GM04503 (cell line): ENCODE measurements around the gene DHRSX.
"Not testable (repeated sequence)": the region's sequence is repeated elsewhere in the genome, so short reads cannot be mapped to it uniquely, and the experiment has no call there.

Experiments
- DNase-seq: peaks from one replicate; pipeline ENCODE4 v3.0.0-alpha.2; 2012; ENCODE audit warnings: low read depth

The DHRSX gene

DNA sequence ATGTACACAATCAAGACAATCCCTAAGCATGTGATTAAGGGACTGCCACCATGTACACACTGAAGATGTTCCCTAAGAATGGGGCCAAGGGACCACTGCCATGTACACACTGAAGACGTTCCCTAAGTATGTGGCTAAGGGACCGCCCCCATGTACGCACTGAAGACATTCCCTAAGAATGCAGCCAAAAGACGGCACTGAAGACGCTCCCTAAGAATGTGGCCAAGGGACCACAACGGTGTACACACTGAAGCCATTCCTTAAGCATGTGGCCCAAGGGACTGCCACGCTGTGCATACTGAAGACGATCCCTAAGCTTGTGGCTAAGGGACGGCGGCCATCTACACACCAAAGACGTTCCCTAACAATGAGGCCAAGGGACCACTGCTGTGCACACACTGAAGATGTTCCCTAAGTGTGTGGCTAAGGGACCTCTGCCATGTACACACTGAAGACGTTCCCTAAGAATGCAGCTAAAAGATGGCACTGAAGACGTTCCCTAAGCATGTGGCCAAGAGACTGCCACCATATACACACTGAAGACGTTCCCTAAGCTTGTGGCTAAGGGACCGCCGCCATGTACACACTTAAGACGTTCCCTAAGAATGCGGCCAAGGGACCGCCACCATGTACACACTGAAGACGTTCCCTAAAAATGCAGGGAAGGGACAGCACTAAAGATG, 26.4 kb downstream of the DHRSX start:
- DNase-seq: no peak

DNA sequence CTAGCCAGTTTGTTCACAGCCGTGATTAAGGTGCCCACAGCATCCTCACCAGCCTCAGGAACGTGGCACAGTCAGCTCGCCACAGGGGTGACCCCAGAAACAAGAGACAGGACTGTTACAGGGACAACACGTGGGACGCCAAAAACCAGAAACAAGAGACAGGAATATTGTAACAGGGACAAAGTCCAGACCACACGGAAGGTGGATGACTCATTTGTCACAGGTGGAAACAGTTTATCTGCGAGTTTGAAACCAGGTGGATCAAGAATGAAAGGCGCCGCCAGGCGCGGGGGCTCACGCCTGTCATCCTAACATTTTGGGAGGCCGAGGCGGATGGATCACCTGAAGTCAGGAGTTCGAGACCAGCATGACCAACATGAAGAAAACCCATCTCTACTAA, 27.7 kb downstream of the DHRSX start:
- not testable (repeated sequence) for DNase-seq

DNA sequence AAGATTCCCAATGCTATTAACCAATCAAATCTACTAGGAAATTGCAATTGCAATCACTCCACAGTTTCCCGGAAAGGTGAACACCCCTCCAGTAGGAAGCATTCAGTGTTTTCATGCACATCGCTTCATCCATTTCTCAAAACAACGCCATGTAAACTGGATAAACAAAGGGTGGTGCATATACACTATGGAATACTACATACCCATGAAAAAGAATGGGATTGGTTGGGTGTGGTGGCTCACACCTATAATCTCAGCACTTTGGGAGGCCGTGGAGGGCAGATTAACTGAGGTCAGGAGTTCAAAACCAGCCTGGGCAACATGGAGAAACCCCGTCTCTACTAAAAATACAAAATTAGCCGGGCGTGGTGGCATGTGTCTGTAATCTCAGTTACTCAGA, 29.1 kb downstream of the DHRSX start:
- DNase-seq: no peak

GRCh38 chrX:2471126-2471525, 29.6 kb downstream of the DHRSX start:
- not testable (repeated sequence) for DNase-seq

DNA sequence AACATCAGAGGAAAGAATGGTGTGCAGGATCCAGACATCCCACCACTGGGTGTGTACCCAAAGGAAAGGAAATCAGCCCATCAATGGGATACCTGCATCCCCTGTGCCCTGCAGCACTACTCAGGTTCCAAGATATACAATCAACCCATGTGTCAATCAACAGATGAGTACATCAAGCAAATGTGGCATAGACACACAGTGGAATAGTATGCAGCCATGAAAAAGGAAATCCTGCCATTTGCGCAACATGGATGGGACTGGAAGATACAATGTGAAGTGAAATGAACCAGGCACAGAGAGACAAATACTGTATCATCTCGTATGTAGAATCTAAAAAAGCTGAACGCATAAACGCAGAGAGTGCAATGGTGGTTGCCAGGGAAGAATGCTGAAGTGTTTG, 30.9 kb downstream of the DHRSX start:
- not testable (repeated sequence) for DNase-seq

DNA sequence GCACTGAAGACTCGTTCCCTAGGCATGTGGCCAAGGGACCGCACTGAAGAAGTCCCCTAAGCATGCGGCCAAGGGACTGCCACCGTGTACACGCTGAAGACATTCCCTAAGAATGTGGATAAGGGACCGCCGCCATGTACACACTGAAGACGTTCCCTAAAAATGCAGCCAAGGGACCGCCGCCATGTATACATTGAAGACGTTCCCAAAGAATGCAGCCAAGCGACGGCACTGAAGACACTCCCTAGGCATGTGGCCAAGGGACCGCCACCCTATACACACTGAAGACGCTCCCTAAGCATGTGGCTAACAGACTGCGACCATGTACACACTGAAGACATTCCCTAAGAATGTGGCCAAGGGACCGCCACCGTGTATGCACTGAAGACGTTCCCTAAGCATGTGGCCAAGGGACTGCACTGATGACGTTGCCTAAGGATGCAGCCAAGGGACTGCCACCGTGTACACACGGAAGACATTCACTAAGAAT, 31.5 kb downstream of the DHRSX start:
- no peak for DNase-seq

GRCh38 chrX:2468261-2469195, 32.2 kb downstream of the DHRSX start:
- DNase-seq: no peak

DNA sequence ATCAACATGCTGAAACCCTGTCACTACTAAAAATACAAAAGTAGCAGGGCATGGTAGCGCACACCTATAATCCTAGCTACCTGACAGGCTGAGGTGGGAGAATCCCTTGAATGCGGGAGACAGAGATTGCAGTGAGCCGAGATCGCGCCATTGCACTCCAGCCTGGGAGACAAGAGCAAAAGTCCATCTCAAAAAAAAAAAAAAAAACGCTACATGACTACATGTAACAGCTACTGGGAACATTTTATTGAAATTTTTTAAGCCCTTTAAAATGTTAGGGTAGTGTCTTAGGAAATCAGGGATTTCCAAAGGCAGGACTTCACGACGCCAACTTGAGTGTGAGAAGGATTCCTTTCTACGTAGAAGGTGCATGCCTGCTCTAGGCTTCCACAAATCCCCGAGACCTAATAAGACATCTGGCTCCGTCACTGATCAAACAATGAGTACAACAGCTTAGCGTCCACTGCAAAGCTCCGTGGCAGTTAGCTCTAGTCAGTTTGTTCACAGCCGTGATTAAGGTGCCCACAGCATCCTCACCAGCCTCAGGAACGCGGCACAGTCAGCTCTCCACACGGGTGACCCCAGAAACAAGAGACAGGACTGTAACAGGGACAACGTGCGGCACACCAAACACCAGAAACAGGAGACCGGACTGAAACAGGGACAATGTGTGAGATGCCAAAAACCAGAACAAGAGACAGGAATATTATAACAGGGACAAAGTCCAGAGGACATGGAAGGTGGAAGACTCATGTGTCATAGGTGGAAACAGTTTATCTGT, 33.7 kb downstream of the DHRSX start:
- no peak for DNase-seq

DNA sequence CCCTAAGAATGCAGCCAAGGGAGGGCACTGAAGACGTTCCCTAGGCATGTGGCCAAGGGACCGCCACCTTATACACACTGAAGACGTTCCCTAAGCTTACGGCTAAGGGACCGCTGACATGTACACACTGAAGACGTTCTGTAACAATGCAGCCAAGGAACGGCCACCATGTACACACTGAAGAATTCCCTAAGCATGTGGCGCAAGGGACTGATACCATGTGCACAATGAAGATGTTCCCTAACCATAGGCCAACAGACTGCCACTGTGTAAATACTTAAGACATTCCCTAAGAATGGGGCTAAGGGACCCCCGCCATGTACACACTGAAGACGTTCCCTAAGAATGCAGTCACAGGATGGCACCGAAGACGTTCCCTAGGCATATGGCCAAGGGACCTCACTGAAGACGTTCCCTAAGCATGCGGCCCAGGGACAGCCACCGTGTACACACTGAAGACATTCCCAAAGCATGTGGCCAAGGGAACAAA, 36.1 kb downstream of the DHRSX start:
- no peak for DNase-seq

- no peak for DNase-seq
These were observed 36.7 kb downstream of the DHRSX start for GRCh38 chrX:2463973-2464676.

DNA sequence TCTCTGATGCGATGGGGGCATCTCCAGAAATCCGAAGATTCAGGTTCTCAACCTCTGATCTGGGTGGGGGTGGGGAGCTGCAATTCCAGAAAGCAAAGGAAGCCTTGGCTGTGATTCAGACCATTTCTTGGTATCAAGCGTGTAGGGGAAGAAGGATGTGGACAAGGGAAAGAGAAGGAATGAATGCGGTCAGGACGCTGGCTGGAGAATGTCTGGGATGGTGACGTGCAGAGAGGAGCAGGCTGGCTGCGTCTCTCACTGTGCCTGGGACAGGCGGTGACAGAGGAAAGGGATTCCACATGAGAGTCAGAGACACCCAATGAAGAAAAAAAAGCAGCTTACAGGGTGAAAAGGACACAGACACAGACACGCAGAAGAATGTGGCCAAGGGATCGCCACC, 37.3 kb downstream of the DHRSX start:
- DNase-seq: not testable (repeated sequence)

GRCh38 chrX:2462780-2463179, 38.0 kb downstream of the DHRSX start:
- DNase-seq: no peak

DNA sequence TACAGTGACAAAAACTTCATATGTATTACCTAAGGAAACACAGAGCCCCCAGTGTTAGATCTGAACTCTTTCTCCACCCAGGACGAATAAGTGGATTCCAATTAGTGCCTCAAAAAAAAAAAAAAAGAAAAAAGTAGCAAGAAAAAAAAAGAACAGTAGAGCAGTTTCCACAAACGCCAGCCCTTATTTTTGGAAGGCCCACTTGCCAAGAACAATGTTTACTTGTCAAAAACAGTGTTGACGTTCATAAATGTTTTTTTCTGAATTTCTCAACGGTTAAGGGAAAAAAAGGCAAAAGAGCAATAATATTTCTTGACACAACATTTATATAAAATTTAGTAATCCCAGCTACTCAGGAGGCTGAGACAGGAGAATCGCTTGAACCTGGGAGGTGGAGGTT, 38.7 kb downstream of the DHRSX start:
- no peak for DNase-seq

DNA sequence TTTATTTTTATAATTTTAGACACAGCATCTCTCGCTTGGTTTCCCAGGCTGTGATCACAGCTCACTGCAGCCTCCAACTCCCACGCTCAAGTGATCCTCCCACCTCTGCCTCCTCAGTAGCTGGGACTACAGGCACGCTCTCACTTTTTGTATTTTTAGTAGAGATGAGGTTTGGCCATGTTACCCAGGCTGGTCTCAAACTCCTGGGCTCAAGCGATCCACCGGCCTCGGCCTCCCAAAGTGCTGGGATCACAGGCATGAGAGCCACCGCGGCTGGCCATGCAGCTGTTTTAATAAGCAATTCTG, 39.1 kb downstream of the DHRSX start:
- no peak for DNase-seq

DNA sequence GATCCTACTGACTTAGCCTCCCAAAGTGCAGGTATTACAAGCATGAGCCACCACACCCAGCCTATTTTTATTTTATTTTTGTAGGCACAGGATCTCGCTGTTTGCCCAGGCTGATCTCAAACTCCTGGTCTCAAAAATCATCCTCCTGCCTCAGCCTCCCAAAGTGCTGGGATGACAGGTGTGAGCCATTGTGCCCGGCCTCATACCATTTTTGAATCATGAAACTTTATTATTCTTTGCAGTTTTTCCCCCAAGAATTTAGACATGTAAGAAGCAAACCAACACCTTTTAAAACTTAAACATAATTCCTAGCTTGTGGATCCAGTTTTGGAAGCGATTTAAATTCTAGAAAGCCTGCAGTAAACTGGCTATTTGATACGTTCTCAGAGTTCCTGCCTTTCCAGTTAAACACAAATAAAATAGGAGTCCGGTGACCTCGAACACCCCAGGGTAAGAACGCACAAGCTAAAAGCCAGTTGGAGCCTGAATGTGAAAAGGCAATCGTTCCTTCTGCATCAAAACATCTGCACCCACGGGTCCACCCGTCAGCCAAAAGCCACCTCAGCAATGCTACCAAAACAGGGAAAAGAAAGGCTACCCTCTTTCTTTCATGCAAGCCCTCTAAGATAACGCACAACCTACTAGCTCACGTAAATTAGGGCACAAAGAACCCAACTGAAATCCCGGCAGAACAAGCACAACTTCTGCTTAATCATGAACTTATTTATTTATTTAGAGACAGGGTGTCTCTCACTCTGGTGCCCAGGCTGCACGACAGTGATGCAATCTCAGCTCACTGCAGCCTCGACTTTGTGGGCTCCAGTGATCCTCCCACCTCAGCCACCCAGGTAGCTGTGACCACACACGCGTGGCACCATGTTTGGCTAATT, 39.7 kb downstream of the DHRSX start:
- DNase-seq: not testable (repeated sequence)

GRCh38 chrX:2460048-2460447, 40.7 kb downstream of the DHRSX start:
- DNase-seq: not testable (repeated sequence)

DNA sequence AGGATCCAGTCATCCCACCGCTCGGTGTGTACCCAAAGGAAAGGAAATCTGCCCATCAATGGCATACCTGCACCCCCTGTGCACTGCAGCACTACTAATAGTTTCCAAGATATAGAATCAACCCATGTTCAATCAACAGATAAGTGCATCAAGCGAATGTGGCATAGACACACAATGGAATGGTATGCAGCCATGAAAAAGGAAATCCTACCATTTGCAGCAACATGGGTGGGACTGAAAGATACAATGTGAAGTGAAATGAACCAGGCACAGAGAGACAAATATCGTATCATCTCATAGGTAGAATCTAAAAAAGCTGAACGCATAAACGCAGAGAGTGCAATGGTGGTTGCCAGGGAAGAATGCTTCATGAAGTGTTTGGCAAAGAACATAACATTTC, 42.5 kb downstream of the DHRSX start:
- DNase-seq: no peak

GRCh38 chrX:2457289-2458133, 43.3 kb downstream of the DHRSX start:
- no peak for DNase-seq

- DNase-seq: not testable (repeated sequence)
These were observed 44.7 kb downstream of the DHRSX start for GRCh38 chrX:2456091-2456490.

DNA sequence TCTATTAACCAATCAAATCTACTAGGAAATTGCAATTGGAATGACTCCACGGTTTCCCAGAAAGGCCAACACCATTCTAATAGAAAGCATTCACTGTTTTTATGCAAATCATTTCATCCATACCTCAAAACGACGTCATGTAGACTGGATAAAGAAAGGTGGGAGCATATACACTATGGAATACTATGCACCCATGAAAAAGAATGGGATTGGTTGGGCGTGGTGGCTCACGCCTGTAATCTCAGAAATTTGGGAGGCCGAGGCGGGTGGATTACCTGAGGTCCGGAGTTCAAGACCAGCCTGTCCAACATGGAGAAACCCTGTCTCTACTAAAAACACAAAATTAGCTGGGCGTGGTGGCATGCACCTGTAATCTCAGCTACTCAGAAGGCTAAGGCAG, 46.2 kb downstream of the DHRSX start:
- DNase-seq: not testable (repeated sequence)
